K562 (cell line): ENCODE measurements around the gene BAD. TPM values are rescaled to one million over a fixed set of nuclear protein-coding genes. Genes with fewer than 3 reads are reported as not detected.

Experiments used
- ATAC-seq: fragments of 200-7000 bp; cut with Tn5 transposase; 3 replicates; pipeline ENCODE4 v1.9.1; 2020; ENCODE audit warnings: moderate library complexity
- BruUV-seq: library from RNA; stranded (reverse); fragments of 400-500 nt; replicated peaks from 2 replicates; lab custom pipeline; 2021; lab: Mats Ljungman, UMichigan
- CTCF ChIA-PET: fragments of 300-600 bp; formaldehyde crosslinking; extraction: SDS; loops from one replicate; lab custom pipeline; 2021; ENCODE audit warnings: low intra/inter-chr PET ratio; lab: Yijun Ruan, JAX
- POLR2A ChIA-PET: fragments of 300-600, 350-650 bp; sonication (Branson Sonifier 250); formaldehyde crosslinking; extraction: SDS; loops from one replicate; lab custom pipeline; 2021; ENCODE audit warnings: antibody characterized with exemption, inconsistent platforms; lab: Yijun Ruan, JAX
- DNase-seq, 4 experiments: peaks; one replicate each; pipeline versions ENCODE4 v3.0.0 to v3.0.0-alpha.2; 2011 to 2018; ENCODE audit warnings: low spot score in 3 of 4, mixed read lengths in 3 of 4; ENCODE audit errors: extremely low read depth in 1 of 4
- FAIRE-seq: peaks from 2 replicates; lab custom pipeline; 2011; peaks lifted over from hg19 to GRCh38; lab: Jason Lieb, UNC
- H2AFZ ChIP-seq: 2 replicates; pipeline ENCODE4 v1.6.0; 2011; ENCODE audit warnings: low read depth, low read length, control low read depth, inconsistent platforms
- H3K27ac ChIP-seq: fragments of 200-600 bp; 3 replicates; pipeline ENCODE4 v1.8.0; 2011; ENCODE audit warnings: low read depth, mild to moderate bottlenecking, control low read depth, inconsistent platforms, low read length, moderate library complexity, mixed read lengths; ENCODE audit errors: extremely low read depth
- H3K27me3 ChIP-seq, 2 experiments: fragments of 300-600 bp in 1 of 2; 2 replicates in 1 of 2; 3 replicates in 1 of 2; pipeline versions ENCODE4 v1.6.0 to v1.8.0; 2011; ENCODE audit warnings: inconsistent platforms in 2 of 2, low read length in 2 of 2, mild to moderate bottlenecking in 1 of 2, mixed read lengths in 1 of 2, moderate library complexity in 1 of 2; ENCODE audit not compliant: control insufficient read depth in 2 of 2, insufficient read depth in 2 of 2
- H3K36me3 ChIP-seq: fragments of 300-600 bp; 3 replicates; pipeline ENCODE4 v1.8.0; 2011; ENCODE audit warnings: mild to moderate bottlenecking, low read length, inconsistent platforms; ENCODE audit not compliant: control insufficient read depth, insufficient read depth
- H3K4me1 ChIP-seq, 2 experiments: fragments of 200-600 bp in 1 of 2; replicated peaks in 1 of 2; 2 replicates in 1 of 2; 3 replicates in 1 of 2; pipeline versions ENCODE4 v1.5.1 to v1.8.0; 2011; ENCODE audit warnings: inconsistent platforms in 2 of 2, low read length in 2 of 2, mild to moderate bottlenecking in 1 of 2, mixed read lengths in 1 of 2, moderate library complexity in 1 of 2; ENCODE audit not compliant: control insufficient read depth in 2 of 2, insufficient read depth in 2 of 2
- H3K4me2 ChIP-seq: 2 replicates; pipeline ENCODE4 v1.6.1; 2011; ENCODE audit warnings: low read length, control low read depth, inconsistent platforms, mixed read lengths; ENCODE audit not compliant: insufficient read depth
- H3K4me3 ChIP-seq: fragments of 200-600 bp; sonication (generic), shearing (Covaris generic); 2 replicates; pipeline ENCODE4 v1.5.1; 2016; ENCODE audit warnings: control low read depth, inconsistent platforms
- H3K79me2 ChIP-seq: fragments of 200-600 bp; 3 replicates; pipeline ENCODE4 v1.8.0; 2011; ENCODE audit warnings: low read length, inconsistent platforms; ENCODE audit not compliant: control insufficient read depth, insufficient read depth
- H3K9ac ChIP-seq, 2 experiments: 2 replicates each; pipeline versions ENCODE4 v1.6.0 to v1.6.1; 2011; ENCODE audit warnings: low read depth in 2 of 2, low read length in 2 of 2, control low read depth in 1 of 2, inconsistent platforms in 1 of 2, mild to moderate bottlenecking in 1 of 2, mixed read lengths in 1 of 2; ENCODE audit not compliant: insufficient read depth in 1 of 2
- H3K9me1 ChIP-seq: one replicate; pipeline ENCODE4 v1.6.0; 2011; ENCODE audit warnings: inconsistent platforms, mild to moderate bottlenecking, low read length, moderate library complexity; ENCODE audit not compliant: control insufficient read depth, insufficient read depth
- H3K9me3 ChIP-seq: replicated peaks from 2 replicates; pipeline ENCODE4 v1.5.1; 2011; ENCODE audit warnings: low read depth, low read length, inconsistent platforms; ENCODE audit not compliant: control insufficient read depth, insufficient read depth
- H4K20me1 ChIP-seq: replicated peaks from 2 replicates; pipeline ENCODE4 v1.6.1; 2011; ENCODE audit warnings: low read length, inconsistent platforms, mixed read lengths; ENCODE audit not compliant: control insufficient read depth, insufficient read depth
- C11orf30 ChIP-seq: fragments of 450-650 bp; IDR thresholded peaks from 2 replicates; pipeline ENCODE4 v1.6.1; 2016; ENCODE audit warnings: low read depth, mild to moderate bottlenecking
- CCNT2 ChIP-seq: IDR thresholded peaks from 2 replicates; pipeline ENCODE4 v1.6.1; 2011; ENCODE audit warnings: borderline replicate concordance, low read depth, mild to moderate bottlenecking, moderate library complexity, mixed read lengths, low read length; ENCODE audit not compliant: insufficient read length; ENCODE audit errors: extremely low read depth
- CREB1 ChIP-seq, 2 experiments: sonication (generic) in 1 of 2; formaldehyde crosslinking in 1 of 2; IDR thresholded peaks; 2 replicates each; pipeline versions ENCODE4 v1.6.1 to v1.8.0; 2012 to 2022; ENCODE audit warnings: inconsistent platforms in 1 of 2, mild to moderate bottlenecking in 1 of 2, missing genetic modification reagents in 1 of 2, moderate library complexity in 1 of 2
- CXXC5 ChIP-seq: fragments of 250-450 bp; sonication (Bioruptor Pico); IDR thresholded peaks from 2 replicates; pipeline ENCODE4 v1.8.0; 2022; ENCODE audit warnings: inconsistent platforms, mild to moderate bottlenecking, moderate library complexity
- ELF1 ChIP-seq: fragments of 200-800 bp; sonication (Bioruptor generic); IDR thresholded peaks from 2 replicates; pipeline ENCODE4 v1.6.1; 2016; ENCODE audit warnings: missing genetic modification characterization, missing compliant biosample characterization
- FOXA3 ChIP-seq, 2 experiments: fragments of 450-650 bp in 1 of 2; sonication (generic) in 1 of 2; formaldehyde crosslinking; IDR thresholded peaks in 1 of 2; conservative IDR thresholded peaks in 1 of 2; 2 replicates each; pipeline versions ENCODE4 v1.4.0 to v1.8.0; 2020 to 2022; ENCODE audit warnings: mild to moderate bottlenecking in 2 of 2, missing genetic modification reagents in 1 of 2
- GABPA ChIP-seq: fragments of 200-800 bp; sonication (Bioruptor generic); conservative IDR thresholded peaks from 2 replicates; pipeline ENCODE4 v1.6.1; 2016; ENCODE audit warnings: low read depth, missing genetic modification characterization, missing compliant biosample characterization
- GABPB2 ChIP-seq: fragments of 250-450 bp; sonication (Bioruptor Pico); conservative IDR thresholded peaks from 2 replicates; pipeline ENCODE4 v1.5.1; 2021; ENCODE audit warnings: mild to moderate bottlenecking
- HCFC1 ChIP-seq: IDR thresholded peaks from 2 replicates; pipeline ENCODE4 v1.6.1; 2012; ENCODE audit warnings: low read depth, low read length, improper control_type of control experiment
- HDAC2 ChIP-seq: fragments of 450-650 bp; IDR thresholded peaks from 2 replicates; pipeline ENCODE4 v1.6.1; 2016; ENCODE audit warnings: mild to moderate bottlenecking
- L3MBTL2 ChIP-seq: fragments of 450-650 bp; IDR thresholded peaks from 2 replicates; pipeline ENCODE4 v1.6.1; 2016; ENCODE audit warnings: mild to moderate bottlenecking, moderate library complexity
- POLR2AphosphoS5 ChIP-seq: IDR thresholded peaks from 2 replicates; pipeline ENCODE4 v1.6.1; 2011; ENCODE audit warnings: mild to moderate bottlenecking, low read depth, low read length, moderate library complexity; ENCODE audit not compliant: control insufficient read depth, insufficient read depth
- SIN3A ChIP-seq, 2 experiments: fragments of 150-350 bp in 1 of 2; IDR thresholded peaks; 2 replicates each; pipeline ENCODE4 v1.6.1; 2011 to 2016; ENCODE audit warnings: borderline replicate concordance in 2 of 2, low read depth in 2 of 2, low read length in 2 of 2, mild to moderate bottlenecking in 2 of 2, moderate library complexity in 2 of 2; ENCODE audit not compliant: control insufficient read depth in 1 of 2
- TAF1 ChIP-seq: IDR thresholded peaks from 2 replicates; pipeline ENCODE4 v1.6.1; 2011; ENCODE audit warnings: mild to moderate bottlenecking, low read length, moderate library complexity; ENCODE audit not compliant: insufficient read depth, control insufficient read depth, severe bottlenecking; ENCODE audit errors: extremely low read depth
- TCFL5 ChIP-seq: fragments of 250-450 bp; sonication (Bioruptor Pico); conservative IDR thresholded peaks from 2 replicates; pipeline ENCODE4 v1.6.1; 2021; ENCODE audit warnings: mild to moderate bottlenecking, moderate library complexity, matching md5 sums
- U2AF1 ChIP-seq: fragments of 200-400 bp; formaldehyde crosslinking; optimal IDR thresholded peaks from 2 replicates; pipeline ENCODE3; 2017; ENCODE audit warnings: mild to moderate bottlenecking, low read depth, low read length, moderate library complexity
- ZBTB9 ChIP-seq: fragments of 450-650 bp; formaldehyde crosslinking; IDR thresholded peaks from 2 replicates; pipeline ENCODE4 v1.4.0; 2020; ENCODE audit warnings: mild to moderate bottlenecking, moderate library complexity
- ZNF583 ChIP-seq: fragments of 250-450 bp; sonication (Bioruptor Pico); IDR thresholded peaks from 2 replicates; pipeline ENCODE4 v1.4.0; 2020
- ZNF75A ChIP-seq: fragments of 450-650 bp; formaldehyde crosslinking; IDR thresholded peaks from 2 replicates; pipeline ENCODE4 v1.4.0; 2020; ENCODE audit warnings: mild to moderate bottlenecking
- WGBS: fragments of 100-300 bp; shearing (Covaris generic); methylation state at CpG from one replicate; pipeline ENCODE4 v1.1.6; 2016; ENCODE audit warnings: low coverage, mixed read lengths; ENCODE audit not compliant: insufficient coverage; ENCODE audit errors: missing lambda C conversion rate; 5-methylcytosine and 5-hydroxymethylcytosine counted together
- in situ Hi-C: fragments of 300-500 bp; cut with MboI; formaldehyde crosslinking; loops from 4 replicates; pipeline ENCODE4 v1.15.0; 2018; ENCODE audit warnings: inconsistent platforms, mixed read lengths
- intact Hi-C: fragments of 100-400 bp; cut with micrococcal nuclease; formaldehyde crosslinking; loops from 2 replicates; pipeline ENCODE4 v1.14.2; 2022
- polyA plus RNA-seq, 8 experiments: library from polyadenylated mRNA; depleted of rRNA in 4 of 8; stranded (reverse) in 5 of 8; unstranded in 3 of 8; fragments of >200 nt; fragmentation: Nextera tagmentation in 2 of 8; fragmentation: Illumina TruSeq in 1 of 8; extraction: Ambion mirVana in 2 of 8; extraction: Trizol in 1 of 8; gene quantifications; 2 replicates each; pipeline versions ENCODE4 v1.2.1 to v1.2.3, GENCODE V29; 2011 to 2014; ENCODE audit warnings: inconsistent platforms in 1 of 8, missing spikeins in 1 of 8
- total RNA-seq, 7 experiments: library from RNA; depleted of rRNA in 6 of 7; stranded (reverse); fragments of >200 nt in 6 of 7; fragmentation: Illumina TruSeq in 2 of 7; extraction: Trizol in 2 of 7; gene quantifications; 2 replicates each; pipeline versions ENCODE4 v1.2.1 to v1.2.3, GENCODE V29; 2011 to 2021; ENCODE audit warnings: low replicate concordance in 1 of 7

Gene BAD
- total and polyA plus RNA-seq, 9 of the 15 experiments (the other 6 are each of a cell fraction or from before 2014, with no cell fraction given) = 0.61 to 45.6 (median 11.8) TPM

GRCh38 chr11:64225608-64226506 lies 58.6 kb downstream of the BAD start, which contains the start of the genes NUDT22 and TRPT1:
Gene NUDT22, plus strand, starts transcription at chr11:64226274. Its CDS starts 379 bp downstream, at chr11:64226653.
Gene TRPT1, minus strand, starts transcription at chr11:64226186. Its CDS starts 326 bp downstream, at chr11:64225860.
- Histone ChIP-seq H3K79me2 (peaks cover 39% of the 10 kb centered on the region), H3K36me3 (peaks cover 44% of the 10 kb centered on the region; the same call in 2 of the 3 replicates), H2AFZ (peak within 1 kb of the TSS; percentile 93), H3K4me3 (peak within 1 kb of the TSS; percentile 64), H4K20me1 (no peaks in the 10 kb centered on the region), H3K9me3 (no peaks in the 10 kb centered on the region), H3K27me3 (no peaks in the 10 kb centered on the region), H3K9ac (peak within 1 kb of the TSS; percentile 79 to 99), H3K4me1 (peaks cover 8 to 72% of the 10 kb centered on the region in 2 experiments; a peak in 4 of 5 replicates), H3K27ac (peak within 1 kb of the TSS; percentile 93), H3K4me2 (peak within 1 kb of the TSS; percentile 83), H3K9me1 (peaks cover 5% of the 10 kb centered on the region)
- WGBS = under 1% methylated on average over 44 of the region's 54 CpGs
- ChIA-PET CTCF (no interaction called here), POLR2A (interaction anchor here (0.7 to 6.3 kb wide), 10 partner anchors 8 to 487 kb away, joined by 3 to 77 read pairs (median 3); partner anchors contain the start of gene FERMT3)
- FAIRE-seq (peak; percentile 75), DNase-seq (peak; percentile 85 to 94 (median 90)), ATAC-seq (peak; percentile 83)
- BruUV-seq = TSS peak; percentile 77
- intact Hi-C loops = no loop called here
- in situ Hi-C loops = no loop called here
- TF ChIP-seq ELF1 (tag) = peak; percentile 89
- peak; percentile 37; the same call in 1 of the 2 replicates for TF ChIP-seq C11orf30
- no peak for TF ChIP-seq GABPB2
- peak; percentile 66 for TF ChIP-seq U2AF1
- no peak; the same call in 1 of the 2 replicates for TF ChIP-seq ZBTB9 (CRISPR knock-in tag)
- peak; percentile 52 for TF ChIP-seq HCFC1
- no peak for TF ChIP-seq ZNF75A
- TF ChIP-seq TCFL5 (CRISPR knock-in tag) = no peak
- TF ChIP-seq TAF1 = peak; percentile 69
- TF ChIP-seq ZNF583 (CRISPR knock-in tag) = no peak
- peak; percentile 92 for TF ChIP-seq GABPA
- peak; percentile 56 for TF ChIP-seq CCNT2
- TF ChIP-seq POLR2AphosphoS5 = peak; percentile 69
- 0 out of 2 replicates have a peak, but pooled peaks have one; percentile 48 for TF ChIP-seq HDAC2
- peak in 1 of 2 experiments; percentile 48; a peak in 1 of 4 replicates for TF ChIP-seq FOXA3 (CRISPR knock-in tag; conservative IDR thresholded peaks at IDR 0.05 in 1 of 2, IDR thresholded peaks at IDR 0.05 in 1 of 2)
- peak in 1 of 2 experiments; percentile 82; a peak in 2 of 4 replicates for TF ChIP-seq SIN3A (IDR thresholded peaks at IDR 0.05; ENCODE audit: borderline replicate concordance in 2 of 2, control insufficient read depth in 1 of 2, low read depth in 2 of 2, low read length in 2 of 2)
- TF ChIP-seq CREB1 (IDR thresholded peaks at IDR 0.05) = 0 out of 2 replicates have a peak, but pooled peaks have one; percentile 34
- TF ChIP-seq CREB1 (CRISPR knock-in tag; IDR thresholded peaks at IDR 0.05) = peak; percentile 43; the same call in 1 of the 2 replicates
- 0 out of 2 replicates have a peak, but pooled peaks have one; percentile 19 for TF ChIP-seq L3MBTL2
- TF ChIP-seq CXXC5 (CRISPR knock-in tag) = peak; percentile 77
